ENCODE results near the gene DIS3L2. TPM values are rescaled to one million over a fixed set of nuclear protein-coding genes. Genes with fewer than 3 reads are reported as not detected.

Gene DIS3L2
- total RNA-seq, 1 donor from 2014 or later = 42.1 TPM

GRCh38 chr2:232232915-232233314 lies 271.4 kb downstream of the DIS3L2 start:
- peaks cover 4% of the 10 kb centered on the region for H3K36me3 Mint-ChIP-seq (ENCODE audit: unreplicated experiment)
- peaks cover 2% of the 10 kb centered on the region for H3K9me3 Mint-ChIP-seq (ENCODE audit: unreplicated experiment)
- H3K4me3 Mint-ChIP-seq (ENCODE audit: unreplicated experiment) = no peak overlapping the region
- TF ChIP-seq CTCF (IDR thresholded peaks at IDR 0.05; ENCODE audit: partially characterized antibody, unreplicated experiment) = no peak
- H3K27ac Mint-ChIP-seq (ENCODE audit: unreplicated experiment) = no peak overlapping the region
- H3K27me3 Mint-ChIP-seq (ENCODE audit: unreplicated experiment) = no peaks in the 10 kb centered on the region
- DNase-seq = no peak
- H3K4me1 Mint-ChIP-seq (ENCODE audit: low read depth, unreplicated experiment) = peaks cover 8% of the 10 kb centered on the region

GRCh38 chr2:232234922-232235615 lies 273.6 kb downstream of the DIS3L2 start:
- Mint-ChIP-seq H3K27me3 (ENCODE audit: unreplicated experiment) (no peaks in the 10 kb centered on the region), H3K9me3 (ENCODE audit: unreplicated experiment) (peaks cover 2% of the 10 kb centered on the region), H3K36me3 (ENCODE audit: unreplicated experiment) (peaks cover 6% of the 10 kb centered on the region), H3K4me3 (ENCODE audit: unreplicated experiment) (no peak overlapping the region), H3K27ac (ENCODE audit: unreplicated experiment) (no peak overlapping the region), H3K4me1 (ENCODE audit: low read depth, unreplicated experiment) (peaks cover 8% of the 10 kb centered on the region)
- no peak for TF ChIP-seq CTCF (IDR thresholded peaks at IDR 0.05; ENCODE audit: partially characterized antibody, unreplicated experiment)
- no peak for DNase-seq

GRCh38 chr2:232235716-232236115 lies 274.2 kb downstream of the DIS3L2 start:
- no peak for TF ChIP-seq CTCF (IDR thresholded peaks at IDR 0.05; ENCODE audit: partially characterized antibody, unreplicated experiment)
- peaks cover 8% of the 10 kb centered on the region for H3K36me3 Mint-ChIP-seq (ENCODE audit: unreplicated experiment)
- no peak overlapping the region for H3K27ac Mint-ChIP-seq (ENCODE audit: unreplicated experiment)
- no peak for DNase-seq
- H3K4me1 Mint-ChIP-seq (ENCODE audit: low read depth, unreplicated experiment) = peaks cover 8% of the 10 kb centered on the region
- no peaks in the 10 kb centered on the region for H3K27me3 Mint-ChIP-seq (ENCODE audit: unreplicated experiment)
- H3K4me3 Mint-ChIP-seq (ENCODE audit: unreplicated experiment) = no peak overlapping the region
- H3K9me3 Mint-ChIP-seq (ENCODE audit: unreplicated experiment) = peaks cover 2% of the 10 kb centered on the region

GRCh38 chr2:232236200-232236599 lies 274.7 kb downstream of the DIS3L2 start:
- no peak overlapping the region for H3K4me3 Mint-ChIP-seq (ENCODE audit: unreplicated experiment)
- TF ChIP-seq CTCF (IDR thresholded peaks at IDR 0.05; ENCODE audit: partially characterized antibody, unreplicated experiment) = no peak
- peaks cover 8% of the 10 kb centered on the region for H3K36me3 Mint-ChIP-seq (ENCODE audit: unreplicated experiment)
- H3K27me3 Mint-ChIP-seq (ENCODE audit: unreplicated experiment) = no peaks in the 10 kb centered on the region
- H3K9me3 Mint-ChIP-seq (ENCODE audit: unreplicated experiment) = peaks cover 2% of the 10 kb centered on the region
- no peak for DNase-seq
- H3K27ac Mint-ChIP-seq (ENCODE audit: unreplicated experiment) = no peak overlapping the region
- H3K4me1 Mint-ChIP-seq (ENCODE audit: low read depth, unreplicated experiment) = peaks cover 5% of the 10 kb centered on the region

- peaks cover 6% of the 10 kb centered on the region for H3K36me3 Mint-ChIP-seq (ENCODE audit: unreplicated experiment)
- no peak overlapping the region for H3K4me3 Mint-ChIP-seq (ENCODE audit: unreplicated experiment)
- H3K27me3 Mint-ChIP-seq (ENCODE audit: unreplicated experiment) = no peaks in the 10 kb centered on the region
- no peak for TF ChIP-seq CTCF (IDR thresholded peaks at IDR 0.05; ENCODE audit: partially characterized antibody, unreplicated experiment)
- no peak overlapping the region for H3K27ac Mint-ChIP-seq (ENCODE audit: unreplicated experiment)
- no peaks in the 10 kb centered on the region for H3K4me1 Mint-ChIP-seq (ENCODE audit: low read depth, unreplicated experiment)
- peaks cover 3% of the 10 kb centered on the region for H3K9me3 Mint-ChIP-seq (ENCODE audit: unreplicated experiment)
- no peak for DNase-seq
These were observed 276.0 kb downstream of the DIS3L2 start for GRCh38 chr2:232237464-232237863.
